ENCODE data around the gene RENBP. TPM values are rescaled to one million over a fixed set of nuclear protein-coding genes. Genes with fewer than 3 reads are reported as not detected.

RENBP gene
- total RNA-seq, 2 experiments from 2014 or later = 8.6 to 9.3 TPM

DNA sequence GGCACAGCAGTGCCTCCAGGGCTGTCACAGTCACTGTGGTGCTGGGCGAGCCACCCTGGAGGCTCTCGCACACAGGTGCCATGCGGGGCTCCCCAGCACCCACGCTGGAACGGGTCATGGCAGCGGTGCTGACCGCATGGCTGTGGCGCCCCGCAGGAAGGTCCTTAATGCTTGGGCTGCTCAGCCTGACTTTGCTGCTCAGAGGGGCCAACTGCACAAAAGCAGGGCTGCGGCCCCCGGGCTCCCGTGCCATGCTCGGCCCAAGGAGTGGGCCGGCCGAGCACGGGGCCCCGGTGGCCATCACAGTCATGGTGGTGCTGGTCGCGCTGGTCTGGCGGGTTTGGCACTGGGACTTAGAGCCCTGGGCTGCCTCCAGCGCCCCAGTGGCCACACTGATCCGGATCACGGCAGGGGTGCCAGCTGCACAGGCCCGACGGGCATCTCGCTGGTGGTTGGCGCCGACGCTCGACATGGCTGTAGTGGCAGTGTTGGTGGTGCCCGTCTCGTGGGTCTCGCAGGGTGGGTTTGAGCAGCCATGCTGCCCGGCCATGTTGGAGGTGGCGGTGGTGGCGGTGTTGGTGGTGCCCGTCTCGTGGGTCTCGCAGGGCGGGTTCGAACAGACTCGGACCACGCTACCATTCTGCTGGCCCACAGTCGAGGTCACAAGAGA is 10.2 kb upstream of the RENBP start:
- Histone ChIP-seq H3K4me3 (ENCODE audit: low read length) (no peak overlapping the region), H3K27me3 (ENCODE audit: control insufficient read depth in 1 of 2, insufficient read depth in 2 of 2, low read length in 2 of 2) (no peaks in the 10 kb centered on the region), H3K36me3 (ENCODE audit: insufficient read depth, low read length) (peaks cover 90% of the 10 kb centered on the region), H3K9me3 (ENCODE audit: control insufficient read depth in 1 of 2, insufficient read depth in 1 of 2, low read length in 2 of 2) (no peaks in the 10 kb centered on the region), H3K4me1 (ENCODE audit: insufficient read depth, low read length) (peaks cover 9% of the 10 kb centered on the region), H3K27ac (ENCODE audit: low read depth in 1 of 2, low read length in 2 of 2) (no peak overlapping the region)
- Mint-ChIP-seq H3K36me3 (ENCODE audit: low read depth) (peaks cover 52% of the 10 kb centered on the region), H3K9me3 (no peaks in the 10 kb centered on the region), H3K27me3 (no peaks in the 10 kb centered on the region), H3K27ac (no peak overlapping the region), H3K4me3 (no peak overlapping the region), H3K4me1 (ENCODE audit: low read depth) (peaks cover 4% of the 10 kb centered on the region)
- CTCF ChIA-PET = no interaction called here
- DNase-seq (peak in 1 of 14 experiments; percentile 26), ATAC-seq (ENCODE audit: poor library complexity) (no peak)
- no peak for TF ChIP-seq CTCF (IDR thresholded peaks at IDR 0.05)
- intact Hi-C loops (cut with DNase I, micrococcal nuclease) = loop anchor here in 1 of 2 experiments (5.0 kb wide), 1 partner anchor 267 kb away; the partner anchor contains the start of gene SLC6A8
- POLR2A ChIA-PET = no interaction called here

DNA sequence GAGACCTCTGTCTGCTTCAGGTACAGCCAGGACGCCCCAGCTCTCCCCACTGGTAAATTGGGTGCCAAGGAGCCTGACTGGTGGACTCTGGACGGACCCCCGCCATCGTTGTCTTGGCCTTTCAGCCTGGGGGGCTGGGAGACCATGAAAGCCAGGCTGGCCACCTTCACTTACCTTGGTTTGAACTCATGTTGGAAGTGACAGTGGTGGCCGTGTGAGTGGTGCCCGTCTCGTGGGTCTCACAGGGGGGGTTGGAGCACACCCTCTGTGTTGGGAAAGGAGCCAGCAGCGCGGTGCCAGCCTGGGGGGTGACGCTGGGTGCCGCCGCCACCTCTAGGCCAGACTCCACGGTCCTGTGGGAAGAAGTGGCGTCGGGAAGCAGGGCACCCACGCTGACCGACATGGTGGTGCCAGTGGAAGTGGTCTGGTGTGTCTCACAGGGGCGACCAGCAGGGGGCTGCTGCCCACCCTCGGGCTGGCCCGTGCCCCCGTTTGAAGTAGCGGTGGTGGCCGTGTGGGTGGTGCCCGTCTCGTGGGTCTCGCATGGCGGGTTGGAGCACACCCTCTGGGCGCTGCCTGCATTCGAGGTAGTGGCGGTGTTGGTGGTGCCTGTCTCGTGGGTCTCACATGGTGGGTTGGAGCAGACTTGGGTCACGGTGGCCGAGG is 9.6 kb upstream of the RENBP start:
- Histone ChIP-seq H3K27ac (ENCODE audit: low read depth in 1 of 2, low read length in 2 of 2) (no peak overlapping the region), H3K36me3 (ENCODE audit: insufficient read depth, low read length) (peaks cover 90% of the 10 kb centered on the region), H3K9me3 (ENCODE audit: control insufficient read depth in 1 of 2, insufficient read depth in 1 of 2, low read length in 2 of 2) (no peaks in the 10 kb centered on the region), H3K4me1 (ENCODE audit: insufficient read depth, low read length) (peaks cover 12% of the 10 kb centered on the region), H3K27me3 (ENCODE audit: control insufficient read depth in 1 of 2, insufficient read depth in 2 of 2, low read length in 2 of 2) (no peaks in the 10 kb centered on the region), H3K4me3 (ENCODE audit: low read length) (no peak overlapping the region)
- peak in 1 of 14 experiments; percentile 31 for DNase-seq
- H3K27ac Mint-ChIP-seq = no peak overlapping the region
- no peak overlapping the region for H3K4me3 Mint-ChIP-seq
- ChIA-PET CTCF (no interaction called here), POLR2A (interaction anchor here (1.1 kb wide), 1 partner anchor 9 kb away, joined by 3 read pairs; the partner anchor contains the start of gene RENBP)
- no peaks in the 10 kb centered on the region for H3K27me3 Mint-ChIP-seq
- TF ChIP-seq CTCF (IDR thresholded peaks at IDR 0.05) = no peak
- intact Hi-C loops (cut with DNase I, micrococcal nuclease) = loop anchor here (1.0 to 5.0 kb wide), 2 partner anchors 190 to 267 kb away; partner anchors contain the start of genes PLXNB3 (in 2 of the 2) and SLC6A8 (in 1 of the 2)
- H3K36me3 Mint-ChIP-seq (ENCODE audit: low read depth) = peaks cover 56% of the 10 kb centered on the region
- no peak for ATAC-seq (ENCODE audit: poor library complexity)
- H3K4me1 Mint-ChIP-seq (ENCODE audit: low read depth) = peaks cover 4% of the 10 kb centered on the region
- H3K9me3 Mint-ChIP-seq = no peaks in the 10 kb centered on the region

GRCh38 chrX:153953342-153953830 is 8.9 kb upstream of the RENBP start:
- ChIA-PET CTCF (no interaction called here), POLR2A (interaction anchor here (1.1 to 1.2 kb wide), 2 partner anchors 9 to 18 kb away, joined by 3 read pairs; partner anchors contain the start of genes HCFC1 and RENBP)
- Mint-ChIP-seq H3K36me3 (ENCODE audit: low read depth) (peaks cover 56% of the 10 kb centered on the region), H3K4me3 (peak overlapping the region; percentile 25), H3K27ac (no peak overlapping the region), H3K27me3 (no peaks in the 10 kb centered on the region), H3K9me3 (no peaks in the 10 kb centered on the region), H3K4me1 (ENCODE audit: low read depth) (peaks cover 9% of the 10 kb centered on the region)
- H3K36me3 ChIP-seq (ENCODE audit: insufficient read depth, low read length) = peaks cover 93% of the 10 kb centered on the region
- no peaks in the 10 kb centered on the region for H3K27me3 ChIP-seq (ENCODE audit: control insufficient read depth in 1 of 2, insufficient read depth in 2 of 2, low read length in 2 of 2)
- ATAC-seq (ENCODE audit: poor library complexity) = peak; percentile 81
- peak; percentile 79 for TF ChIP-seq CTCF (IDR thresholded peaks at IDR 0.05)
- H3K4me1 ChIP-seq (ENCODE audit: insufficient read depth, low read length) = peaks cover 18% of the 10 kb centered on the region
- no peak overlapping the region for H3K27ac ChIP-seq (ENCODE audit: low read depth in 1 of 2, low read length in 2 of 2)
- intact Hi-C loops (cut with DNase I, micrococcal nuclease) = loop anchor here (1.0 to 5.0 kb wide), 2 partner anchors 189 to 266 kb away; partner anchors contain the start of genes PLXNB3 (in 2 of the 2) and SLC6A8 (in 1 of the 2)
- H3K4me3 ChIP-seq (ENCODE audit: low read length) = no peak overlapping the region
- no peaks in the 10 kb centered on the region for H3K9me3 ChIP-seq (ENCODE audit: control insufficient read depth in 1 of 2, insufficient read depth in 1 of 2, low read length in 2 of 2)
- DNase-seq = peak; percentile 62 to 84 (median 76)

Data from CD4-positive, alpha-beta T cell (primary cell).